HG02798 (cell line): ENCODE measurements around the gene ABCF3.

ENCODE experiments used
- ATAC-seq: cut with Tn5 transposase; IDR thresholded peaks from one replicate; pipeline ENCODE4 v1.9.1; 2021; ENCODE audit warnings: mild to moderate bottlenecking; ENCODE audit not compliant: unreplicated experiment, poor library complexity

ABCF3 gene

DNA sequence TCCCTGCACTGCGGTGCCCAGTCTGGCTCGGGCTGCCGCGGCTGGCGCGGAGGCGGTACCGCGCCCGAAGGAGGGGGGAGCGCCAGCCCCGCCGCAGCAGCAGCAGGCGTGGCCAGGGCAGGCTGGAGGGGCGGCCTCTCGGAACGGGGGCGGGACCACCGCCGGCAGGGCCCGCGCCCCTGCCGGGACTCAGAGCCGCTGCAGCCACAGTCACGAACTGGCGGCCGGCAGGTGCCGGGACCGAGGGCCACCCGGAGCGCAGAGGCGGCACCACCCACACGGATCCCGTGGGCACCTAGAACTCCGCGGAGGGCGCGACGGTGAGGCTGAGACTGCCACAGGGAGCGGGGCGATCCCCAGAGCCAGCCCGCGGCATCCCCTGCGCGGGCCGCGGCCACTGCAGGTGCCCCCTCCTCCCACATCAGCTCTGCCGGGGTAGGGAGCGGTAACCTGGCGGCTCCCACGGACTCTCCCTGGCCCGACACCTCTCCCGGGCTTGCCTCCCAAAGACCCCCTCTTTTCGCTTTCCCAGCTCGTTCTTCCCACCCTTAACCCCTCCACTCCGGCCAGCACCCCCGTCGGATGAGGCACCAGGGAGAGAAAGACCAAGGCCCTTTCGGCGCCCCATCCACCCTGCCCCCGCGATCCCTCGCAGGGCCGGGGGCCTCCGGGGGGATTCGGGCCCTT lies 43.5 kb downstream of the ABCF3 start, which contains the start of gene VWA5B2:
Gene VWA5B2, plus strand, starts transcription at position 192 of the 687 bp plus-strand sequence. CDS start 944 bp downstream, outside the sequence.
- ATAC-seq, result peak; percentile 89

- ATAC-seq, result no peak
Observed at GRCh38 chr3:184230081-184230602, 44.1 kb downstream of the ABCF3 start.

GRCh38 chr3:184230603-184231528 lies 44.9 kb downstream of the ABCF3 start:
- ATAC-seq, result no peak

- no peak for ATAC-seq
Observed at GRCh38 chr3:184231671-184232070, 45.7 kb downstream of the ABCF3 start.

DNA sequence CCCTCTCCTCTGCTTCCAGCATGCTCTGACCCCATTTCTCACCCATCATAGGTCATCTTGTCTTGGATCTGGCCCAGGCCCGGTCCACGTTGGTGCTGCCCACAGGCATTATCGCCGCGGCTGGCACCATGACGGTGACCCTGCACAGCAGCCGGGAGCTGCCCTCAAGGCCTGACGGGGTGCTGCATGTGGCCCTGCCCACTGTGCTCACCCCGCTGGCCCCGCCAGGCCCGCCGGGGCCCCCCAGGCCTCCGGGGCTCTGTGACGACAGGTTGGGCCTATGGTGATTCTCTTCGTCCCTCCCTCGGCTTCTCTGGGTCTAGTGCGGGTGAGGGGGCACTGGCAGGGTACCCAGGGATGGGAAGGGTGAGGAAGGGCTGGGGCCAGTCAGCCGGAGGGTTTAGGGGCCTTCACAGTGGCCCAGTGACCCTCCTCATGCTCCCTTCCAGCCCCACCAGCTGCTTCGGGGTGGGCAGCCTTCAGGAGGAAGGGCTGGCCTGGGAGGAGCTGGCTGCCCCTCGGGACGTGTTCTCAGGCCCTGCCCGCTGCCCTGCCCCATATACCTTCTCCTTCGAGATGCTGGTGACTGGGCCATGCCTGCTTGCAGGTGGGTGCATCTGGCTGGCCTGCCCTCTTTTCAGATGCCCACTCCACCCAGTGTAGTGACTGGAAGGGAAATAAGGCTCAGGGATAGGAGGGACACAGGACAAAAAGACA lies 47.3 kb downstream of the ABCF3 start:
- no peak for ATAC-seq

DNA sequence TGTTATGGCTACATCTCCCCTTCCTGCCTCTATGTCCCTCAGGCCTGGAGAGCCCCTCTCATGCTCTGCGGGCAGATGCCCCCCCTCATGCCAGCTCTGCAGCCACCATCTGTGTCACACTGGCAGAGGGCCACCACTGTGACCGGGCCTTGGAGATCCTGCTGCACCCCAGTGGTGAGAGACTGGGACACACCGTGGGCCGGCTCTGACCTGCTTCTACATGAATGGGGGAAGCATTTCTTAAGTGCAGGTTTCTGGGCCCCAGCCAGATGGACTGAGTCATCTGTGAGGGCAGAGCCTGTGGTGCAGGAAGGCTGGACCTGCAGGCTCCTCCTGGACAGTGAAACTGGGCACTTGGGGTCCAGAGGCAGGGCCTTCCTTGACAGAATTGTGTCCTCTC lies 48.2 kb downstream of the ABCF3 start:
- no peak for ATAC-seq

DNA sequence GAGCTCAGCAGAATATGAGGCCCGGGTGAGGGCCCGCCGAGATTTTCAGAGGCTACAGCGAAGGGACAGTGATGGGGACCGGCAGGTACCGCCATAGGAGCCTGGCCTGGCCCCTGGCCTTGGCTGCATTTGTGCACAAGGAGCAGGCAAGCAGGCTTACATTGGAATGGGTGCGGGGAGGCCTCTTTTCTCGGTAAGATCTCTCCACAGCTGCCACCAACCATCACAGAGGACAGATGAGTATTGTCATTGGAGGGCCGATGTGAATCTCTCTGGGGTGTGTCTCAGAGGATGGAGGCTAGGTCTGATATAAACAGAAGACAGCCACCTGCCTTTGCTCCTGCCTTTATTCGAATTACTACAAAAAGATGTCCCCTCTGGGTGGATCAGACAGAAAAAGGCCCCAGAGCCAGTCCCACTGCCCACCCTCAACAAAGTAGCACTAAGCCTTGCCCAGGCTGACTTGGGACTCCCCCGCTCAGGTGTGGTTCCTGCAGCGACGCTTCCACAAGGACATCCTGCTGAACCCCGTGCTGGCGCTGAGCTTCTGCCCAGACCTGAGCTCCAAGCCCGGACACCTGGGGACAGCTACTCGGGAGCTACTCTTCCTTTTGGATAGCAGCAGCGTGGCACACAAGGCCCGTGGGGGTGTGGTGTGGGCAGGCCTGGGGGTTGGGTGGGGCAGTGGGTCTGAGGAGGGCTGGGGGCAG lies 48.8 kb downstream of the ABCF3 start:
- no peak for ATAC-seq

DNA sequence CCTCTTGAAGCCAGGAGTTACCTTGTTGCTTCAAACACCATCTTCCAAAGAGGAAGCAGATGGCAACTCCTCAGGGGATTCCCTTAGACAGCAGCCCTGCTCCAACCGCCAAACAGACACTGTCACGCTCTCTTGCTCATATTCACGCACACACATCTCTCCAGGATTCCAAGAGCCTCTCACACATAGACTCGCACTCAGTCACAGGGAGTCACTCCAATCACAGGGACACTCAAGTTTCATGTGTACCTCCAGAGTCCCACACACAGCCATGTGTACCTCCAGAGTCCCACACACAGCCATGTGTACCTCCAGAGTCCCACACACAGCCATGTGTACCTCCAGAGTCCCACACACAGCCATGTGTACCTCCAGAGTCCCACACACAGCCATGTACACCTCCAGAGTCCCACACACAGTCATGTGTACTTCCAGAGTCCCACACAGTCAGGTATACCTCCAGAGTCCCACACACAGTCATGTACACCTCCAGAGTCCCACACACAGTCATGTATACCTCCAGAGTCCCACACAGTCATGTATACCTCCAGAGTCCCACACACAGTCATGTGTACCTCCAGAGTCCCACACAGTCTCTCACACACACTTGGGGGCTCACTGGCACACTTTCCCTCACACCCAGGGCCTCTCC lies 49.5 kb downstream of the ABCF3 start:
- no peak for ATAC-seq

- ATAC-seq, result no peak
Observed at GRCh38 chr3:184236033-184236410, 50.0 kb downstream of the ABCF3 start.

GRCh38 chr3:184236636-184237035 lies 50.6 kb downstream of the ABCF3 start:
- no peak for ATAC-seq

- ATAC-seq, result no peak
Observed at GRCh38 chr3:184237211-184237610, 51.2 kb downstream of the ABCF3 start.

DNA sequence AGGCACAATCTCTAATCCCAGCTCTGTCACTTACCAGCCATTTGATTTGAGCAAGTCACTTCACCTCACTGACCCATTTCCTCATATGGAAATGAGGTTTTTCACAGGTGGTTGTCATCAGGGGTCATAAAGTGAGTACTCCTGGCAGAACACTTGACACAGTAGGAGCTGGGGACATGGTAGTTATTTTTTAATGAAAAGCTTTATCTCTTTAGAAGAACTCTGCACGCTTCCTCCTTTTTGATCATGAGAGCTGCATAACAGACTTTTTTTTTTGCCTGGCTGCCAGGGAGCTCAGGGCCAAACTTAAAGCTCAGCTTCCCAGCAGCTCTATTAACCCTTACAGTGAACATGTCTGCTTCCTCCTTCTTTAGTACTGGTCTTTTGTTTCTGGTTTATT lies 51.8 kb downstream of the ABCF3 start:
- no peak for ATAC-seq

DNA sequence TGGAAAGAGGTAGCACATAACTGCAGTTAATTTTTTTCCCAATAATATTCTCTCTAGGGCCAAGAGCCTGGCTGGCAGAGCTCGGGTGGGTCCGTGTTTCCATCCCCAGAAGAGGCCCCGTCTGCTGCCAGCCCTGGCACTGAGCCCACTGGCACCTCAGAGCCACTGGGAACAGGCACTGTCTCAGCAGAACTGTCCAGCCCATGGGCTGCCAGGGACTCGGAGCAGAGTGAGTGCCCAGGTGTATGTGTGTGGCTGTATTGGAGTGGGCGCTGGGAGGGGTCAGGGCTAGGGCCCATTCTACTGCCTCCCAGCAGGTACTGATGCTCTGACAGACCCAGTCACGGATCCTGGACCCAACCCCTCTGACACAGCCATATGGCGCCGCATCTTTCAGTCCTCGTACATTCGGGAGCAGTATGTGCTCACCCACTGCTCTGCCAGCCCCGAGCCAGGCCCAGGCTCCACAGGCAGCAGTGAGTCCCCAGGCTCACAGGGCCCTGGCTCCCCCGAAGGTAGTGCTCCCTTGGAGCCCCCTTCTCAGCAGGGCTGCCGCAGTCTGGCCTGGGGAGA lies 52.3 kb downstream of the ABCF3 start:
- ATAC-seq, result no peak

DNA sequence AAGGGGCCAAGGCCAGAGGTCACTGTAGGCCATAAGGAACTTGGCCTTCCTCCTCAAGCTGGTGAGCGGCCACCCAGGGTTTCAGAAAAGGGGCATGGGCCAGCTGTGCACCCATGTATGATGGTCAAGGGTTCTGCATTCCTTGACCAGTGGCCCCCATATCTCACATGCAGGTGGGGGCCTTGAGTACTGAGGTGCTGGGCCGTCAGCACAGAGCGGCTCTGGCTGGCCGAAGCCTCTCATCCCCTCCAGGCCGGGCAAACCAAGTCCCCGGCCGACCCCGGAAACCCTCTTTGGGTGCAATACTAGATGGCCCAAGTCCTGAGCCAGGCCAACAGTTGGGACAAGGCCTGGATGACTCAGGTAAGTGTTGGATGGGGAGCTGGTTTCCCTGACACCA lies 53.2 kb downstream of the ABCF3 start:
- no peak for ATAC-seq

DNA sequence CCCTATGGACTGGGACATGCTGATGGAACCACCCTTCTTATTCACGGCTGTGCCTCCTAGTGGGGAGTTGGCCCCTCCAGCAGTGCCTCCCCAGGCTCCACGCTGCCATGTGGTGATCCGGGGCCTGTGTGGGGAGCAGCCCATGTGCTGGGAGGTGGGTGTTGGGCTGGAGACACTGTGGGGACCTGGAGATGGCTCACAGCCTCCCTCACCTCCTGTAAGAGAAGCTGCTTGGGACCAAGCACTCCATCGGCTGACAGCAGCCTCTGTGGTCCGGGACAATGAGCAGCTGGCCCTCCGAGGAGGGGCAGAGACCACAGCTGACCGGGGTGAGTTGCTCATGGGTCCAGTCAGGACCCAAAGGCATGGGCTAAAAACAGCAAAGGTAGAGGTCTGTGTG lies 53.7 kb downstream of the ABCF3 start:
- ATAC-seq, result no peak

DNA sequence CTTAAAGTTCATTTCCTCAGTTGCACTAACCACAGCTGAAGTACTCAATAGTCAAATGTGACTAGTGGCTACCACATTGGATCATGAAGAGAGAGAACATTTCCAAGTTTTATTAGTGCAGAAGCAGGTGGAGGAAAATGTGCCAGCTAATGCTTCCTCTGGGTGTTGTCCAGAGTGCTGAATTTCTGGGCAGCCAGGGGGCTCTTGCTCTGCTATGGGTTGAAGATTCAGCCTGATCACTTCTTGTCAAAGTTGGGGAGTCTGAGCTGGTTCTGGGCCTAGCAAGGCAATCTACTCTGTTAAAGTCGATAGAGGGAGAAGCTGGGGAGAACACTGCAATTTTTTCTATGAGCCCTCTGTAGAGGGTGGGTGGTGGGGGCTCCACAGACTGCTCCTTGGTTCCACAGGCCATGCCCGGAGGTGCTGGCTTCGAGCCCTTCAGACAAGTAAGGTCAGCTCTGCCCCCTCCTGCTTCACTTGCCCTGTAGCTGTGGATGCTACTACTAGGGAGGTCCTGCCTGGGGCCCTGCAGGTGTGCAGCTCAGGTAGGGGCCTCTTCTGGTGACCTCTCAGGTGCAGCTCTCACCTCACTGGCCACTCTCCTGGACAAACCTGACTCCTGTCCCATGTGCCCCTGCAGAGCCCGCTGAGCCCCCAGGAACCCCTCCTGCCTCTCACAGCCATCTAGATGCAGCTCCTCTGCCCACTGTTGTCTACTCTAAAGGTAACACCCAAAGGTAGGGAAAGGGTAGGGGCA lies 54.6 kb downstream of the ABCF3 start:
- no peak for ATAC-seq

GRCh38 chr3:184241141-184241446 lies 55.1 kb downstream of the ABCF3 start:
- ATAC-seq, result no peak

DNA sequence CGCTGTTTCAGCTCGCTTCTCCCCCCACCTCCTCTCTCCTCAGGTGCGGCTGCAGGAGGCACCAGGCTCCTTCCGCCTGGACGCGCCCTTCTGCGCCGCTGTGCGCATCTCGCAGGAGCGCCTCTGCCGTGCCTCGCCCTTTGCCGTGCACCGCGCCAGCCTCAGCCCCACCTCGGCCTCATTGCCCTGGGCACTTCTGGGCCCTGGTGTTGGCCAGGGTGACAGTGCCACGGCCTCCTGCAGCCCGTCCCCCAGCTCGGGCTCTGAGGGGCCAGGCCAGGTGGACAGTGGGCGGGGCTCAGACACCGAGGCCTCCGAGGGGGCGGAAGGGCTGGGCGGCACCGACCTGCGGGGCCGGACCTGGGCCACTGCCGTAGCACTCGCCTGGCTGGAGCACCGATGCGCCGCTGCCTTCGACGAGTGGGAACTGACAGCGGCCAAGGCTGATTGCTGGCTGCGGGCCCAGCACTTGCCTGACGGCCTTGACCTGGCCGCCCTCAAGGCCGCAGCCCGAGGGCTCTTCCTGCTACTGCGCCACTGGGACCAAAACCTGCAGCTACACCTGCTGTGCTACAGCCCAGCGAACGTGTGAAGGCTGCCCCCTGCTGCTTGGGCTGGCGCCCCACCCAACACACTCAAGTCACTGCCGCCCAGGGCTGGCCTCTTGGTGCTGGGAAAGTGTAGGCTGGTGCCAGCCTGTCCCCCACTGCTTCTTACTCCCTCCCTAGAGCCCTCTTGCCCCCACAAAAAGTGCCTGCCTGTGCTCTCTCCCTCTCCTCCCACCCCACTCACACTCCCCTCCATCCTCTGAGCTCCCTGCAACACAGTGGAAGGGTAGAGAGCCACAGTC lies 55.7 kb downstream of the ABCF3 start:
- no peak for ATAC-seq
